Loucy (cell line): Measurements from ENCODE around the gene B9D1.
A peak's percentile ranks its signal among the peaks of the same experiment; 100 is the strongest.

Experiments
- H2AFZ ChIP-seq: fragments of 200-600 bp; sonication (generic); 2 replicates; pipeline ENCODE4 v1.6.0; 2016; ENCODE audit warnings: antibody characterized with exemption, mild to moderate bottlenecking, low read length, moderate library complexity
- H3F3A ChIP-seq: fragments of 200-600 bp; 2 replicates; pipeline ENCODE4 v1.6.0; 2016; ENCODE audit warnings: antibody characterized with exemption, low read depth, mild to moderate bottlenecking
- H3K27me3 ChIP-seq: fragments of 200-600 bp; sonication (generic); 2 replicates; pipeline ENCODE4 v1.6.1; 2014; ENCODE audit warnings: low read length, mild to moderate bottlenecking; ENCODE audit not compliant: insufficient read depth, poor library complexity, severe bottlenecking
- H3K36me3 ChIP-seq: fragments of 200-600 bp; sonication (generic); 2 replicates; pipeline ENCODE4 v1.6.1; 2016; ENCODE audit warnings: low read length; ENCODE audit not compliant: insufficient read depth
- H3K4me1 ChIP-seq: fragments of 200-600 bp; sonication (generic); 2 replicates; pipeline ENCODE4 v1.5.1; 2014; ENCODE audit warnings: low read length, mild to moderate bottlenecking; ENCODE audit not compliant: insufficient read depth, poor library complexity, severe bottlenecking
- H3K4me2 ChIP-seq: fragments of 200-600 bp; sonication (generic); 2 replicates; pipeline ENCODE4 v1.6.0; 2014; ENCODE audit warnings: antibody characterized with exemption, low read length, low read depth, mild to moderate bottlenecking; ENCODE audit not compliant: poor library complexity, severe bottlenecking
- H3K4me3 ChIP-seq: fragments of 200-600 bp; sonication (generic); 2 replicates; pipeline ENCODE4 v1.5.1; 2014; ENCODE audit warnings: low read length, mild to moderate bottlenecking, mixed read lengths; ENCODE audit not compliant: poor library complexity, severe bottlenecking
- H3K79me2 ChIP-seq: fragments of 200-600 bp; sonication (generic); 2 replicates; pipeline ENCODE4 v1.6.1; 2014; ENCODE audit warnings: low read length; ENCODE audit not compliant: insufficient read depth
- H3K9ac ChIP-seq: fragments of 200-600 bp; sonication (generic); 2 replicates; pipeline ENCODE4 v1.6.0; 2014; ENCODE audit warnings: mild to moderate bottlenecking, low read depth, low read length, moderate library complexity; ENCODE audit not compliant: poor library complexity, severe bottlenecking
- H3K9me2 ChIP-seq: fragments of 200-600 bp; sonication (generic); replicated peaks from 2 replicates; pipeline ENCODE4 v1.6.1; 2016; ENCODE audit warnings: low read depth, low read length, mixed read lengths
- H3K9me3 ChIP-seq: fragments of 200-600 bp; sonication (generic); 2 replicates; pipeline ENCODE4 v1.6.1; 2014; ENCODE audit warnings: mild to moderate bottlenecking, antibody characterized with exemption, low read length, low read depth; ENCODE audit not compliant: insufficient read depth
- H4K20me1 ChIP-seq: fragments of 200-600 bp; sonication (generic); 2 replicates; pipeline ENCODE4 v1.6.0; 2014; ENCODE audit warnings: antibody characterized with exemption, low read length, mild to moderate bottlenecking; ENCODE audit not compliant: insufficient read depth, poor library complexity, severe bottlenecking
- CTCF ChIP-seq: fragments of 200-600 bp; sonication (generic); conservative IDR thresholded peaks from 2 replicates; pipeline ENCODE4 v1.5.1; 2014; ENCODE audit warnings: mild to moderate bottlenecking, antibody characterized with exemption, low read length
- EZH2phosphoT487 ChIP-seq: fragments of 200-600 bp; IDR thresholded peaks from 2 replicates; pipeline ENCODE4 v1.6.1; 2018; ENCODE audit warnings: antibody characterized with exemption, mild to moderate bottlenecking, moderate library complexity, borderline replicate concordance

Gene B9D1

GRCh38 chr17:19379361-19380065, 17.0 kb upstream of the B9D1 start:
- Histone ChIP-seq H3K4me3 (peak overlapping the region; percentile 92), H3K9me2 (no peaks in the 10 kb centered on the region), H3K36me3 (peaks cover 14% of the 10 kb centered on the region; the same call in 1 of the 2 replicates), H3K4me2 (peak overlapping the region; percentile 95), H3F3A (no peaks in the 10 kb centered on the region), H3K4me1 (peaks cover 11% of the 10 kb centered on the region), H3K9ac (peak overlapping the region; percentile 83), H4K20me1 (no peaks in the 10 kb centered on the region), H3K9me3 (no peaks in the 10 kb centered on the region), H3K79me2 (peaks cover 27% of the 10 kb centered on the region), H3K27me3 (no peaks in the 10 kb centered on the region), H2AFZ (no peak overlapping the region)
- TF ChIP-seq CTCF = no peak

- H3K9me3 ChIP-seq = no peaks in the 10 kb centered on the region
- no peaks in the 10 kb centered on the region for H3K9me2 ChIP-seq
- H3K4me2 ChIP-seq = peak within 1 kb of the TSS; percentile 95
- H3K79me2 ChIP-seq = peaks cover 27% of the 10 kb centered on the region
- TF ChIP-seq EZH2phosphoT487 = no peak
- no peak for TF ChIP-seq CTCF
- H3K4me1 ChIP-seq = peaks cover 11% of the 10 kb centered on the region
- no peaks in the 10 kb centered on the region for H3K27me3 ChIP-seq
- H3K9ac ChIP-seq = peak within 1 kb of the TSS; percentile 86
- peaks cover 14% of the 10 kb centered on the region; the same call in 1 of the 2 replicates for H3K36me3 ChIP-seq
- H3K4me3 ChIP-seq = peak within 1 kb of the TSS; percentile 92
- H3F3A ChIP-seq = no peaks in the 10 kb centered on the region
- H4K20me1 ChIP-seq = no peaks in the 10 kb centered on the region
- H2AFZ ChIP-seq = peak within 1 kb of the TSS; percentile 97
These were observed 16.2 kb upstream of the B9D1 start, which contains the start of gene MAPK7 for GRCh38 chr17:19378416-19379360. Gene MAPK7, plus strand, starts transcription at chr17:19378498. Its CDS starts 403 bp downstream, at chr17:19378901.

GRCh38 chr17:19377602-19378415, 15.3 kb upstream of the B9D1 start:
- H2AFZ ChIP-seq = peak overlapping the region; percentile 97
- TF ChIP-seq CTCF = no peak
- no peak for TF ChIP-seq EZH2phosphoT487
- peaks cover 14% of the 10 kb centered on the region; the same call in 1 of the 2 replicates for H3K36me3 ChIP-seq
- H3K27me3 ChIP-seq = no peaks in the 10 kb centered on the region
- H3K4me1 ChIP-seq = peaks cover 11% of the 10 kb centered on the region
- H3K4me3 ChIP-seq = peak overlapping the region; percentile 92
- no peaks in the 10 kb centered on the region for H3K9me3 ChIP-seq
- H3K79me2 ChIP-seq = peaks cover 27% of the 10 kb centered on the region
- H3K9me2 ChIP-seq = no peaks in the 10 kb centered on the region
- peak overlapping the region; percentile 86 for H3K9ac ChIP-seq
- H3F3A ChIP-seq = no peaks in the 10 kb centered on the region
- no peaks in the 10 kb centered on the region for H4K20me1 ChIP-seq
- H3K4me2 ChIP-seq = peak overlapping the region; percentile 90
